ENCODE measurements around the gene JPH4. TPM values are rescaled to one million over a fixed set of nuclear protein-coding genes. Genes with fewer than 3 reads are reported as not detected.

JPH4 gene
- total and polyA plus RNA-seq, 2 experiments from 2014 or later = 2.7 TPM

DNA sequence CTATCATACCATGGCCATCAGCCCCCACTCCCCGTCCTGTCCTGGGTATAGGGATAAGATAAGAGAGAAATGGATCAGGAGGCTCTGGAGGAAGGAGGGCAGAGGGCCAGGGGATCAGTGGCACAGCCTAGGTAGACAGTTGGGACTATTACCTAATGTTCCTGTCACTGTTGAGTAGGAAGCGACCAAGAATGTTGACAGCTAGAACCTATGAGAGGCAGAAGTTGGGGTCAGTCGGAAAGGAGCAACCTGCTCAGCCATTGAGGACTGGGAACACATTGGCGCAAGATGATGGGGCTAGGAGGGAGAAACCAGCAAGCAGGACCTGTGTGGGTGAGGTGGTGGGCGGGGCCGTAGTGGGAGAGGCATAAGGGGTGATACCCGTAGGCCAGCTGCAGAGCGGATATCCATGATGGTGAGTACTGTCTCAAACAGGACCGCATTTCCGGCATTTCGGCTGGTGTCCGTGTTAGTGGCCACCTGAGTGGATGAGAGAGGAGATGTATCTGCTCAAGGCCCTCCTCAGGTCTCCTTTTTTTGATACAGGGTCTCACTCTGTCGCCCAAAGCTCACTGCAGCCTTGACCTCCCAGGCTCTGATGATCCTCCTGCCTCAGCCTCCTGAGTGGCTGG is 14.3 kb downstream of the JPH4 start:
- TF ChIP-seq, protein P1, sequence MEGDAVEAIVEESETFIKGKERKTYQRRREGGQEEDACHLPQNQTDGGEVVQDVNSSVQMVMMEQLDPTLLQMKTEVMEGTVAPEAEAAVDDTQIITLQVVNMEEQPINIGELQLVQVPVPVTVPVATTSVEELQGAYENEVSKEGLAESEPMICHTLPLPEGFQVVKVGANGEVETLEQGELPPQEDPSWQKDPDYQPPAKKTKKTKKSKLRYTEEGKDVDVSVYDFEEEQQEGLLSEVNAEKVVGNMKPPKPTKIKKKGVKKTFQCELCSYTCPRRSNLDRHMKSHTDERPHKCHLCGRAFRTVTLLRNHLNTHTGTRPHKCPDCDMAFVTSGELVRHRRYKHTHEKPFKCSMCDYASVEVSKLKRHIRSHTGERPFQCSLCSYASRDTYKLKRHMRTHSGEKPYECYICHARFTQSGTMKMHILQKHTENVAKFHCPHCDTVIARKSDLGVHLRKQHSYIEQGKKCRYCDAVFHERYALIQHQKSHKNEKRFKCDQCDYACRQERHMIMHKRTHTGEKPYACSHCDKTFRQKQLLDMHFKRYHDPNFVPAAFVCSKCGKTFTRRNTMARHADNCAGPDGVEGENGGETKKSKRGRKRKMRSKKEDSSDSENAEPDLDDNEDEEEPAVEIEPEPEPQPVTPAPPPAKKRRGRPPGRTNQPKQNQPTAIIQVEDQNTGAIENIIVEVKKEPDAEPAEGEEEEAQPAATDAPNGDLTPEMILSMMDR (IDR thresholded peaks at IDR 0.05; ENCODE audit: poor library complexity) = no peak
- TF ChIP-seq EZH2phosphoT487 (IDR thresholded peaks at IDR 0.05; ENCODE audit: low read depth, severe bottlenecking, unreplicated experiment) (no peak), EZH2 (IDR thresholded peaks at IDR 0.05; ENCODE audit: borderline replicate concordance) (no peak)
- Histone ChIP-seq H3K4me3 (no peak overlapping the region), H3K27me3 (no peaks in the 10 kb centered on the region), H3K36me3 (replicated peaks; ENCODE audit: insufficient read depth, low read depth) (no peaks in the 10 kb centered on the region), H3K4me2 (no peak overlapping the region), H3K9me3 (ENCODE audit: low read depth) (no peaks in the 10 kb centered on the region), H2AFZ (no peak overlapping the region), H4K20me1 (ENCODE audit: insufficient read depth, poor library complexity, severe bottlenecking) (no peaks in the 10 kb centered on the region), H3K9me2 (replicated peaks; ENCODE audit: insufficient read depth) (no peaks in the 10 kb centered on the region), H3K4me1 (ENCODE audit: insufficient read depth) (peaks cover 16% of the 10 kb centered on the region), H3K27ac (no peak overlapping the region), H3K79me2 (peaks cover 13% of the 10 kb centered on the region)
- no peak for DNase-seq (ENCODE audit: low spot score)
- WGBS (ENCODE audit: low lambda C conversion rate, missing lambda C conversion rate) = 94% methylated on average over 13 of the region's 13 CpGs

- Histone ChIP-seq H3K27ac (no peak overlapping the region), H3K27me3 (no peaks in the 10 kb centered on the region)
These were observed 15.0 kb downstream of the JPH4 start for GRCh38 chr14:23563473-23564180.

DNA sequence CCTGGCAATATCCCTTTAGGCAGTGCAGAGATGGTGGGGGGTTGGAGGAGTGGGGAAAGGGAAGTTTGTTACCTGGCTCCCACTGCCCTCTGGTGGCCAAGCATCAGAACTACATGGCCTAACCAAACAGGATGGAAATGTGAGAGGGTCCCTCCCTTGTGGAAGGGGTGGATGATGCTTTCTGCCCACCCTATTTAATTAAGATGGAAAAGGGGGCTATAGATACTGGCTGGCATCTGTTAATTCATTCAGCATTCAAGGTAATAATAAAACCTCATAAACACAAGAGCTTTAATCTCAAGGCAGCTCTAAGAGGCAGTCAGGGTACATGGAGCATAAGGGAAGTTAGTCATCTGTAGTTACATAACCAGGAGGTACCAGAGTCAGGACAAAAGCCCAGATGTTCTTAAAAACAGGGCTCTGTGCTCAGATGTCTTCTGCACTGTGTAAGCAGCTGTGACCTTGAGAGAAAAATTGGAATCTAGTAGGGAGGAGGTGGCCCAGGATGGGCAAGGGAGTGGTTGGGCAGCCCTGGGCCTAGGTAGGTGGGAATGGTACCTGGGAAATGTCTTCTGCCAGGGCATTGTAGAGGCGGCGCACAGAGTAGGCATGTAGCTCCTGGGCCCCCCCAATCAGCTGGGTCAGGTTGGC is 15.6 kb downstream of the JPH4 start:
- H3K36me3 ChIP-seq (replicated peaks; ENCODE audit: insufficient read depth, low read depth) = no peaks in the 10 kb centered on the region
- H3K4me1 ChIP-seq (ENCODE audit: insufficient read depth) = peaks cover 9% of the 10 kb centered on the region
- H3K9me2 ChIP-seq (replicated peaks; ENCODE audit: insufficient read depth) = no peaks in the 10 kb centered on the region
- H3K27ac ChIP-seq = no peak overlapping the region
- H3K9me3 ChIP-seq (ENCODE audit: low read depth) = no peaks in the 10 kb centered on the region
- peaks cover 13% of the 10 kb centered on the region for H3K79me2 ChIP-seq
- TF ChIP-seq, protein P1 (IDR thresholded peaks at IDR 0.05; ENCODE audit: poor library complexity) = peak; percentile 73
- TF ChIP-seq EZH2phosphoT487 (IDR thresholded peaks at IDR 0.05; ENCODE audit: low read depth, severe bottlenecking, unreplicated experiment) = no peak
- 100% methylated on average over 2 of the region's 2 CpGs for WGBS (ENCODE audit: low lambda C conversion rate, missing lambda C conversion rate)
- H3K4me3 ChIP-seq = no peak overlapping the region
- H3K4me2 ChIP-seq = no peak overlapping the region
- H3K27me3 ChIP-seq = no peaks in the 10 kb centered on the region
- no peak overlapping the region for H2AFZ ChIP-seq
- H4K20me1 ChIP-seq (ENCODE audit: insufficient read depth, poor library complexity, severe bottlenecking) = no peaks in the 10 kb centered on the region
- DNase-seq (ENCODE audit: low spot score) = peak; percentile 73

More at GRCh38 chr14:23563473-23564180, 15.0 kb downstream of the JPH4 start:
- H4K20me1 ChIP-seq (ENCODE audit: insufficient read depth, poor library complexity, severe bottlenecking) = no peaks in the 10 kb centered on the region
- H2AFZ ChIP-seq = no peak overlapping the region
- H3K79me2 ChIP-seq = peaks cover 13% of the 10 kb centered on the region
- no peak for DNase-seq (ENCODE audit: low spot score)
- no peaks in the 10 kb centered on the region for H3K9me2 ChIP-seq (replicated peaks; ENCODE audit: insufficient read depth)
- no peaks in the 10 kb centered on the region for H3K36me3 ChIP-seq (replicated peaks; ENCODE audit: insufficient read depth, low read depth)
- no peak overlapping the region for H3K4me2 ChIP-seq
- no peak overlapping the region for H3K4me3 ChIP-seq
- no peak for TF ChIP-seq EZH2 (IDR thresholded peaks at IDR 0.05; ENCODE audit: borderline replicate concordance)
- WGBS (ENCODE audit: low lambda C conversion rate, missing lambda C conversion rate) = 93% methylated on average over 14 of the region's 14 CpGs
- H3K4me1 ChIP-seq (ENCODE audit: insufficient read depth) = peaks cover 15% of the 10 kb centered on the region
- H3K9me3 ChIP-seq (ENCODE audit: low read depth) = no peaks in the 10 kb centered on the region
